NT2/D1 (cell line): ENCODE data around the gene TRPC4.

Source experiments
- SUZ12 ChIP-seq: IDR thresholded peaks from 2 replicates; pipeline ENCODE4 v1.6.1; 2011; ENCODE audit not compliant: insufficient read length, insufficient read depth; ENCODE audit errors: extremely low read depth
- ZNF274 ChIP-seq: IDR thresholded peaks from 2 replicates; pipeline ENCODE4 v1.6.1; 2011; ENCODE audit warnings: mild to moderate bottlenecking, low read depth, low read length

DNA sequence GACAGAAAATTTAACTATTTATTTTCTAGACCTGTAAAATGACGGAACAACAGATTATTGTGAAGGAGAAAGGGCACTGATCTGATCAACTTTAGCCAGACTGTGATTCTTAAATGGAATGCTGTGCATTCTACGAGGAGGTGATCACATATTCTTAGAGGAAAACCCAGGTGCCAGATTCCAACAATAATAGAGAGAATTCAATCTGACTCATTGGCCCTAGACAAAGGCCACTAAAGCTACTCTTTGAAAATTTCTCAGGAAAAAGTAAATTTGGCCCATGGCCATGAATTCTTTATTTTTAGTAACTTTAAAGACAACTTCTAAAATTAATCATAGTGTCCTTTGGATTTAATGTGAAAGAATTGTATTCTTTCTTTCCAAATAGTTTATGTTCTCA lies 212.4 kb downstream of the TRPC4 start:
- TF ChIP-seq ZNF274 (no peak), SUZ12 (no peak)
